Right atrium auricular region (tissue), 2 donors: ENCODE results near the gene POLR3GL. TPM values are rescaled to one million over a fixed set of nuclear protein-coding genes. Genes with fewer than 3 reads are reported as not detected.
A peak's percentile ranks its signal among the peaks of the same experiment; 100 is the strongest.

Source experiments
- DNase-seq: peaks from one replicate; pipeline ENCODE4 v3.0.0-alpha.2; 2019; ENCODE audit warnings: low spot score
- H3K27ac ChIP-seq, 2 donors: fragments of 200-600 bp; sonication (generic); 1 replicate in 1 of 2; 2 replicates in 1 of 2; pipeline ENCODE4 v1.5.1; 2016 to 2019
- H3K27me3 ChIP-seq, 2 donors: fragments of 200-600 bp; sonication (generic); one replicate each; pipeline versions ENCODE4 v1.5.1 to v1.6.0; 2017 to 2019
- H3K36me3 ChIP-seq: fragments of 200-600 bp; sonication (generic); one replicate; pipeline ENCODE4 v1.5.1; 2016
- H3K4me1 ChIP-seq, 2 donors: fragments of 200-600 bp; sonication (generic); one replicate each; pipeline versions ENCODE4 v1.5.1 to v1.6.0; 2017 to 2019
- H3K4me3 ChIP-seq, 2 donors: fragments of 200-600 bp; sonication (generic); 1 replicate in 1 of 2; 2 replicates in 1 of 2; pipeline ENCODE4 v1.5.1; 2017 to 2019; ENCODE audit warnings: mild to moderate bottlenecking in 1 of 2, moderate library complexity in 1 of 2
- H3K9me3 ChIP-seq, 2 donors: fragments of 200-600 bp; sonication (generic); one replicate each; pipeline ENCODE4 v1.5.1; 2019
- CTCF ChIP-seq, 2 donors: fragments of 200-600 bp; sonication (generic); IDR thresholded peaks; one replicate each; pipeline ENCODE4 v1.5.1; 2019; ENCODE audit warnings: antibody characterized with exemption in 2 of 2
- total RNA-seq, 2 donors: library from RNA; depleted of rRNA; stranded (reverse); fragments of >200 nt; gene quantifications; one replicate each; pipeline ENCODE4 v1.1.0, GENCODE V29; 2016

POLR3GL gene
- total RNA-seq, 2 donors from 2014 or later = 36.4 to 45.2 TPM

- Histone ChIP-seq H3K4me1 (peaks cover 0 to 56% of the 10 kb centered on the region in 2 donors), H3K4me3 (peak overlapping the region; percentile 53 to 60), H3K27ac (peak overlapping the region; percentile 93), H3K9me3 (no peaks in the 10 kb centered on the region), H3K36me3 (no peaks in the 10 kb centered on the region), H3K27me3 (no peaks in the 10 kb centered on the region)
- DNase-seq = no peak
- no peak for TF ChIP-seq CTCF (IDR thresholded peaks at IDR 0.05)
Measured at GRCh38 chr1:145961109-145961424, 3.4 kb upstream of the POLR3GL start.

DNA sequence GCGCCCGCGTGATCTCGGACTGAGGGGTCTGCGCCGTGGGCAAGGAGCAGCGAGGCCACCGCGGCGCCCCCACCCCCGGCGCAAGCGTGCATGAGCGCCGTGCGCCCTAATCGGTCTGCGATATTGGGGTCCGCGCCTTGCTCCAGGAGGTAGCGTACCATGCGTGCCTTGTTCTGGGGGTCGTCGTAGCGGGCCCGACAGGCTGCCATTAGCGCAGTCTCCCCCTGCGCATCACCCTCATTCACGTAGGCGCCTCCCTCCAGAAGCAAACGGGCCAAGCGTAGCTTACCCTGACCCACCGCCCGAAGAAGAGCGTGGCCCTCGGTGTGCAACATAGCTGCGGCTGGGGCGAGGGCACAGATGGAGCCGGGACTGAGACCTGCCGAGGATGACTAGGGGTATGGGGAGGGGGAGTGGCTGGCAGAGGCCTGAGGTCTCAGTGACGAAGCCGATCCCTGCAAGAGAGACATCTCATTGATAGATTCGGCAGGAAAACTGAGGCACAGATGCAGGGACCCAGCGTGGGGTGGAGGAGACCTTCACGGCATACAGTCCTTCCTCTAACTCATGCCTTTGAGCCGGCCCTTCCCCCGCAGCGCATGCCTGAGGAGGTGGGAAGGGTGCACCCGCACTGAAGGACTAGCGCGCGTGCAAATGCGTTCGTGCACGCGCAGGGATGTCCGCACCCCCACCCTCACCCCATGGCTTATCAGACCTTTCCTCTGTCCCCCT, 2.9 kb upstream of the POLR3GL start:
- DNase-seq = peak; percentile 62
- peak overlapping the region; percentile 53 to 60 for H3K4me3 ChIP-seq
- peaks cover 0 to 50% of the 10 kb centered on the region in 2 donors for H3K4me1 ChIP-seq
- no peaks in the 10 kb centered on the region for H3K9me3 ChIP-seq
- TF ChIP-seq CTCF (IDR thresholded peaks at IDR 0.05) = no peak
- H3K27ac ChIP-seq = peak overlapping the region; percentile 93
- no peaks in the 10 kb centered on the region for H3K36me3 ChIP-seq
- H3K27me3 ChIP-seq = no peaks in the 10 kb centered on the region

DNA sequence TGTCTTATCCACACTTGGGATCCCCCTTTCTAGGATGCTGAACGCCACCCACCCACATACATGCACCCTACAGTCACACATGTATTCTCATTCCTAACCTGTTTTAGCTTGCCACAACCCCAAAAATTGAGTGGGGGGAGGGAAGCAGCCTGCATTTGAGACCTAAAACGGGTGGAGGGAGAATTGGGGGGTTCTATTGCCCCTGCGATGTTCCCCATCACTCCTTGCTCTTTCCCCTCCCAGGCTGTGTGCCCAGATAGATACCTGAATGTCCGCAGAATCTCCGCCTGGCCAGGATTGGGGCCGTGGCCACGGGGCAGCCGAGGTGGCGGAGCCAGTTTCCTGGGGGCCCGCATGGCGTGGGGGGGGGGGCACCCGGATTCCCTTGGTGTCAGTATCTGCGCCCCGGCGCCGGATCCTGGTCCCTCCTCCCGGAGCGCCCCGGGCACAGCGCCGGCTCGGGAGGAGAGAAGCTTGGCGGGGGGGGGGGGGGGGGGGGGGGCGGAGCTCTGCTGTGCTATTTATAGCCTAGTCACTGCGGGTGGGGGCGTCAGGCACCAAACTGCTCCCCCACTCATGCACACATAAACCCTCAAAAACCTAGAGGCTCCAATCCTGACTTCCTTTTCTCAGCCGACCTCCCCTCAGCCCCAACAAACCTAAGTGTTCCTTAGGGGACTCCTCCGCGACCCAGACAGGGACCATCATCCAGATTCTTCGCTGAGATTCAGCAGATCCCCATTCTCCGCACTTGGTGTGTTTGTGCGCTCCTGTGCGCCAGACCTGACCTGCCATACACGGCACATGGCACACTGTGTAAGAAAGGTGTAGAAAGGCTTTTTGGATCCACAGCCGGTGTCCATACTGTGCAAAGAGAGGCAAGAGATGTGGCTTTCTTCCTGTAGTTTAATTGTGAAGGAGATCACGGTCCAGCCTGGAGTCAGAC, 2.1 kb upstream of the POLR3GL start:
- peak; percentile 60 for DNase-seq
- Histone ChIP-seq H3K4me3 (peak overlapping the region; percentile 53 to 60), H3K9me3 (no peaks in the 10 kb centered on the region), H3K4me1 (peaks cover 0 to 46% of the 10 kb centered on the region in 2 donors), H3K27ac (peak overlapping the region; percentile 93), H3K36me3 (no peaks in the 10 kb centered on the region), H3K27me3 (no peaks in the 10 kb centered on the region)
- TF ChIP-seq CTCF (IDR thresholded peaks at IDR 0.05) = no peak

GRCh38 chr1:145963265-145964019, 1.0 kb upstream of the POLR3GL start:
- no peaks in the 10 kb centered on the region for H3K27me3 ChIP-seq
- no peaks in the 10 kb centered on the region for H3K36me3 ChIP-seq
- no peak for TF ChIP-seq CTCF (IDR thresholded peaks at IDR 0.05)
- no peaks in the 10 kb centered on the region for H3K9me3 ChIP-seq
- H3K27ac ChIP-seq = peak overlapping the region; percentile 93
- peaks cover 0 to 42% of the 10 kb centered on the region in 2 donors for H3K4me1 ChIP-seq
- peak; percentile 18 for DNase-seq
- peak overlapping the region; percentile 65 to 74 for H3K4me3 ChIP-seq

- Histone ChIP-seq H3K27me3 (no peaks in the 10 kb centered on the region), H3K9me3 (no peaks in the 10 kb centered on the region), H3K36me3 (no peaks in the 10 kb centered on the region), H3K27ac (peak overlapping the region; percentile 93), H3K4me1 (peaks cover 0 to 33% of the 10 kb centered on the region in 2 donors), H3K4me3 (peak overlapping the region; percentile 65 to 74)
- no peak for TF ChIP-seq CTCF (IDR thresholded peaks at IDR 0.05)
- no peak for DNase-seq
Measured at GRCh38 chr1:145965119-145965744, 742 bp downstream of the POLR3GL start.
